Activated T-cell treated with anti-CD3 and anti-CD28 coated beads, Interleukin-2, amount 50 U/mL, for 72 hours (primary cell): ENCODE data around the gene THOC7. TPM values are rescaled to one million over a fixed set of nuclear protein-coding genes. Genes with fewer than 3 reads are reported as not detected.

Experiments used
- ATAC-seq, 2 donors: fragments of 150-1000 bp; cut with Tn5 transposase; replicated peaks in 1 of 2; 2 replicates each; pipeline ENCODE4 v1.10.0; 2021; ENCODE audit warnings: moderate library complexity in 2 of 2, mild to moderate bottlenecking in 1 of 2
- DNase-seq, 2 donors: peaks; one replicate each; pipeline ENCODE4 v3.0.0; 2021 to 2022; ENCODE audit warnings: mixed read lengths in 1 of 2
- H3K27ac Mint-ChIP-seq: one replicate; pipeline ENCODE4 v1.8.0; 2022; ENCODE audit warnings: mild to moderate bottlenecking, moderate library complexity, mixed read lengths
- H3K27me3 Mint-ChIP-seq: one replicate; pipeline ENCODE4 v1.8.0; 2022; ENCODE audit warnings: low read depth, mixed read lengths
- H3K36me3 Mint-ChIP-seq, 2 donors: one replicate each; pipeline ENCODE4 v1.8.0; 2022; ENCODE audit warnings: mixed read lengths in 2 of 2, mild to moderate bottlenecking in 1 of 2; ENCODE audit not compliant: insufficient read depth in 2 of 2
- H3K4me1 Mint-ChIP-seq: one replicate; pipeline ENCODE4 v1.8.0; 2022; ENCODE audit warnings: low read depth, mixed read lengths
- H3K4me3 Mint-ChIP-seq, 2 donors: one replicate each; pipeline ENCODE4 v1.8.0; 2022; ENCODE audit warnings: mild to moderate bottlenecking in 2 of 2, mixed read lengths in 2 of 2, moderate library complexity in 2 of 2
- H3K9me3 Mint-ChIP-seq, 2 donors: one replicate each; pipeline ENCODE4 v1.8.0; 2022; ENCODE audit warnings: mixed read lengths in 2 of 2
- total RNA-seq, 2 donors: library from RNA; stranded (reverse); gene quantifications; one replicate each; pipeline ENCODE4 v1.2.3, GENCODE V29; 2022

THOC7 gene
- total RNA-seq, 2 donors from 2014 or later, result 79.0 to 80.9 TPM

GRCh38 chr3:63900010-63900409 lies 36.4 kb upstream of the THOC7 start:
- Mint-ChIP-seq H3K9me3 (no peaks in the 10 kb centered on the region), H3K27ac (peak overlapping the region; percentile 25), H3K4me1 (peaks cover 34% of the 10 kb centered on the region), H3K4me3 (peak overlapping the region; percentile 10 to 12), H3K27me3 (no peaks in the 10 kb centered on the region), H3K36me3 (peaks cover 10 to 17% of the 10 kb centered on the region in 2 donors)
- ATAC-seq, result peak; percentile 40 to 43
- DNase-seq, result no peak

- H3K27ac Mint-ChIP-seq, result peak overlapping the region; percentile 67
- H3K9me3 Mint-ChIP-seq, result no peaks in the 10 kb centered on the region
- H3K36me3 Mint-ChIP-seq, result peaks cover 9 to 13% of the 10 kb centered on the region in 2 donors
- peaks cover 37% of the 10 kb centered on the region for H3K4me1 Mint-ChIP-seq
- no peak for DNase-seq
- ATAC-seq, result no peak
- H3K27me3 Mint-ChIP-seq, result no peaks in the 10 kb centered on the region
- H3K4me3 Mint-ChIP-seq, result peak overlapping the region in 1 of 2 donors; percentile 10
These were observed 32.9 kb upstream of the THOC7 start for GRCh38 chr3:63896332-63897030.

GRCh38 chr3:63895422-63896189 lies 32.0 kb upstream of the THOC7 start:
- Mint-ChIP-seq H3K27me3 (no peaks in the 10 kb centered on the region), H3K36me3 (peaks cover 7 to 8% of the 10 kb centered on the region in 2 donors), H3K4me3 (peak overlapping the region; percentile 8 to 72), H3K4me1 (peaks cover 35% of the 10 kb centered on the region), H3K27ac (peak overlapping the region; percentile 94), H3K9me3 (no peaks in the 10 kb centered on the region)
- ATAC-seq (peak; percentile 56 to 88), DNase-seq (no peak)

- DNase-seq (no peak), ATAC-seq (no peak)
- Mint-ChIP-seq H3K9me3 (no peaks in the 10 kb centered on the region), H3K4me1 (peaks cover 23% of the 10 kb centered on the region), H3K27ac (no peak overlapping the region), H3K4me3 (no peak overlapping the region), H3K36me3 (peaks cover 0 to 3% of the 10 kb centered on the region in 2 donors), H3K27me3 (no peaks in the 10 kb centered on the region)
These were observed 29.3 kb upstream of the THOC7 start for GRCh38 chr3:63892773-63893352.

GRCh38 chr3:63891518-63891917 lies 27.9 kb upstream of the THOC7 start:
- Mint-ChIP-seq H3K27ac (no peak overlapping the region), H3K4me1 (peaks cover 22% of the 10 kb centered on the region), H3K27me3 (no peaks in the 10 kb centered on the region), H3K36me3 (peaks cover 0 to 3% of the 10 kb centered on the region in 2 donors), H3K4me3 (no peak overlapping the region), H3K9me3 (no peaks in the 10 kb centered on the region)
- ATAC-seq, result no peak
- no peak for DNase-seq

GRCh38 chr3:63886858-63887257 lies 23.3 kb upstream of the THOC7 start:
- Mint-ChIP-seq H3K9me3 (no peaks in the 10 kb centered on the region), H3K36me3 (no peaks in the 10 kb centered on the region), H3K4me3 (no peak overlapping the region), H3K27me3 (no peaks in the 10 kb centered on the region), H3K27ac (no peak overlapping the region), H3K4me1 (peaks cover 12% of the 10 kb centered on the region)
- no peak for DNase-seq
- ATAC-seq, result no peak

- Mint-ChIP-seq H3K4me3 (no peak overlapping the region), H3K36me3 (no peaks in the 10 kb centered on the region), H3K27ac (no peak overlapping the region), H3K4me1 (peaks cover 33% of the 10 kb centered on the region), H3K27me3 (no peaks in the 10 kb centered on the region), H3K9me3 (no peaks in the 10 kb centered on the region)
- ATAC-seq (no peak), DNase-seq (no peak)
These were observed 17.0 kb upstream of the THOC7 start for GRCh38 chr3:63880653-63881052.

GRCh38 chr3:63878394-63879060 lies 14.9 kb upstream of the THOC7 start:
- no peaks in the 10 kb centered on the region for H3K27me3 Mint-ChIP-seq
- peaks cover 45% of the 10 kb centered on the region for H3K4me1 Mint-ChIP-seq
- H3K9me3 Mint-ChIP-seq, result no peaks in the 10 kb centered on the region
- no peaks in the 10 kb centered on the region for H3K36me3 Mint-ChIP-seq
- H3K27ac Mint-ChIP-seq, result no peak overlapping the region
- ATAC-seq, result no peak
- H3K4me3 Mint-ChIP-seq, result no peak overlapping the region
- no peak for DNase-seq

- Mint-ChIP-seq H3K9me3 (no peaks in the 10 kb centered on the region), H3K36me3 (no peaks in the 10 kb centered on the region), H3K4me1 (peaks cover 45% of the 10 kb centered on the region), H3K27ac (no peak overlapping the region), H3K4me3 (no peak overlapping the region), H3K27me3 (no peaks in the 10 kb centered on the region)
- DNase-seq (no peak), ATAC-seq (no peak)
These were observed 14.3 kb upstream of the THOC7 start for GRCh38 chr3:63877737-63878393.

DNA sequence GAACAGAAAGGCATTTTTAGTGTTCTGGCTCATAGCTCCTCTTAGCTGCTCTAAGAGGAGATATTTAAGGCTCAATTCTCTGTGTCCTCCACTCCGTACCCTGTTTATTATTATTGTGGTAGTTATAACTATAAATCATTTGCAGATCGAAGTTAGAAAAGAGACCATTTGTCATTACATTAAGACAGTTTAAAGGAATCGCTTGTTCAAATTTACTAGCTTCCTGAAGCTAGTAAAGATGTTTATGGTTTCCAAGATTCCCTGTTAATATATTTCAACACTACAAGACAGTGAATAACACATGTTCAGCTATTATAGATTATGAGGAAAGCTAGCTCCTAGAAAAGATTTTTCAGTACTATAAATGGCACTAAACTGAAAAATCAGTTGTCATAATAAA lies 12.7 kb upstream of the THOC7 start:
- H3K9me3 Mint-ChIP-seq, result no peaks in the 10 kb centered on the region
- no peaks in the 10 kb centered on the region for H3K36me3 Mint-ChIP-seq
- no peak for ATAC-seq
- peak overlapping the region; percentile 81 for H3K27ac Mint-ChIP-seq
- H3K4me3 Mint-ChIP-seq, result no peak overlapping the region
- peaks cover 40% of the 10 kb centered on the region for H3K4me1 Mint-ChIP-seq
- DNase-seq, result no peak
- no peaks in the 10 kb centered on the region for H3K27me3 Mint-ChIP-seq

GRCh38 chr3:63875510-63875909 lies 11.9 kb upstream of the THOC7 start:
- ATAC-seq, result no peak
- H3K27me3 Mint-ChIP-seq, result no peaks in the 10 kb centered on the region
- no peak overlapping the region for H3K4me3 Mint-ChIP-seq

GRCh38 chr3:63874769-63875168 lies 11.2 kb upstream of the THOC7 start:
- no peak for ATAC-seq
- no peak overlapping the region for H3K27ac Mint-ChIP-seq
- peaks cover 48% of the 10 kb centered on the region for H3K4me1 Mint-ChIP-seq
- no peak overlapping the region for H3K4me3 Mint-ChIP-seq
- no peaks in the 10 kb centered on the region for H3K9me3 Mint-ChIP-seq
- DNase-seq, result no peak
- no peaks in the 10 kb centered on the region for H3K27me3 Mint-ChIP-seq
- H3K36me3 Mint-ChIP-seq, result no peaks in the 10 kb centered on the region

More at GRCh38 chr3:63875510-63875909, 11.9 kb upstream of the THOC7 start:
- Mint-ChIP-seq H3K4me1 (peaks cover 47% of the 10 kb centered on the region), H3K9me3 (no peaks in the 10 kb centered on the region), H3K27ac (no peak overlapping the region), H3K36me3 (no peaks in the 10 kb centered on the region)
- no peak for DNase-seq
